ENCODE measurements around the gene RAB9A.

Gene RAB9A

DNA sequence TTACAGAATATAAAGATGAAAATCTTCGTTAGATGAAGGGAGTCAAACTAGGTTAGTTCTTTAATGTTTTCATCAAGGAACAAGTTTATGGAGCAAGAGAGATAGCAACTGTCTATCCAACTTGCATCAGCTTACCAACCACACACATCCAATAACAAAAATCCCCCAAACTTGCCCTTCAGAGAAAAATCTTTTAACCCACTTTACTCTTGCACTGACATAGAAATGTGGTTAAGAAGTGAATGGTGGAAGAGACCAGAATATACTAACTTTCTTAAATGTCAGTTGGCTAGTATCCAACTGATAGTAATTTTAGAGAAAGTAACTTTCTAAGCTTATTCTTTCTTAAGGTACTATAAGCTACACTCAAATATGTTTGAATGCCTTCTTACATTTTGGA lies 1.7 kb upstream of the RAB9A start:
- H3K4me3 ChIP-seq (ENCODE audit: low read depth, low read length) = no peak overlapping the region
- TF ChIP-seq, protein P1, sequence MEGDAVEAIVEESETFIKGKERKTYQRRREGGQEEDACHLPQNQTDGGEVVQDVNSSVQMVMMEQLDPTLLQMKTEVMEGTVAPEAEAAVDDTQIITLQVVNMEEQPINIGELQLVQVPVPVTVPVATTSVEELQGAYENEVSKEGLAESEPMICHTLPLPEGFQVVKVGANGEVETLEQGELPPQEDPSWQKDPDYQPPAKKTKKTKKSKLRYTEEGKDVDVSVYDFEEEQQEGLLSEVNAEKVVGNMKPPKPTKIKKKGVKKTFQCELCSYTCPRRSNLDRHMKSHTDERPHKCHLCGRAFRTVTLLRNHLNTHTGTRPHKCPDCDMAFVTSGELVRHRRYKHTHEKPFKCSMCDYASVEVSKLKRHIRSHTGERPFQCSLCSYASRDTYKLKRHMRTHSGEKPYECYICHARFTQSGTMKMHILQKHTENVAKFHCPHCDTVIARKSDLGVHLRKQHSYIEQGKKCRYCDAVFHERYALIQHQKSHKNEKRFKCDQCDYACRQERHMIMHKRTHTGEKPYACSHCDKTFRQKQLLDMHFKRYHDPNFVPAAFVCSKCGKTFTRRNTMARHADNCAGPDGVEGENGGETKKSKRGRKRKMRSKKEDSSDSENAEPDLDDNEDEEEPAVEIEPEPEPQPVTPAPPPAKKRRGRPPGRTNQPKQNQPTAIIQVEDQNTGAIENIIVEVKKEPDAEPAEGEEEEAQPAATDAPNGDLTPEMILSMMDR (IDR thresholded peaks at IDR 0.05) = no peak
- H3K79me2 ChIP-seq = peaks cover 14% of the 10 kb centered on the region
- H2AFZ ChIP-seq = no peak overlapping the region
- no peak overlapping the region for H3K27ac ChIP-seq
- no peaks in the 10 kb centered on the region for H3K4me1 ChIP-seq
- no peaks in the 10 kb centered on the region for H3K36me3 ChIP-seq (ENCODE audit: control insufficient read depth, insufficient read depth, low read length)
- H3K27me3 ChIP-seq (ENCODE audit: control insufficient read depth, insufficient read depth, low read length) = no peaks in the 10 kb centered on the region
- no peak overlapping the region for H3K9ac ChIP-seq
- no peak overlapping the region for H3K4me2 ChIP-seq (ENCODE audit: low read length)
- H3K9me3 ChIP-seq (ENCODE audit: control insufficient read depth, low read length) = no peaks in the 10 kb centered on the region

DNA sequence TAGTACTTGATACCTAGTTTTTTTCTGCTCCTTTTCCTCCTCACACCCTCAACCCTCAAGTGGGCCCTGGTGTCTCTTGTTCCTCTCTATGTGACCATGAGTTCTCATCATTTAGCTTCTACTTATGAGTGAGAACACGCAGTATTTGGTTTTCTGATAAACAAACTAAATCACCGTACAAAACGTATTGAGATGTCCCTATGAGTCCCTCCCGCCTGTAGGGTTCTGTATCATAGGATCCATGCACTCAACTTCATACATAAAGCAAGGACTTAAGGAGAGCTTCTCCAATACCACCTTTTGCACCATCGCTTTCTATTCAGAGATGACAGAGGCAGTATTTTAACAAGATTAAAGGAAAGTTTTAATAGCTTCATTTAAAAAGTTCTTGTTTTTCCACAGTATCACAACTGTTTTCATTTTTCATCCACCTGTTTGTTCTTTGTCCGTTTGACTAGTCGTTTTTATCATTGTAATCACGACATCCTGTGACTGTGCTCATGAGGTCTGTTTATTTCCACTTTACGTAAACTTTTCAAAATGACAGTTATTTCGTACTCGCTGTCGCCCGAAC lies 457 bp upstream of the RAB9A start:
- TF ChIP-seq, protein P1 (IDR thresholded peaks at IDR 0.05) = no peak

DNA sequence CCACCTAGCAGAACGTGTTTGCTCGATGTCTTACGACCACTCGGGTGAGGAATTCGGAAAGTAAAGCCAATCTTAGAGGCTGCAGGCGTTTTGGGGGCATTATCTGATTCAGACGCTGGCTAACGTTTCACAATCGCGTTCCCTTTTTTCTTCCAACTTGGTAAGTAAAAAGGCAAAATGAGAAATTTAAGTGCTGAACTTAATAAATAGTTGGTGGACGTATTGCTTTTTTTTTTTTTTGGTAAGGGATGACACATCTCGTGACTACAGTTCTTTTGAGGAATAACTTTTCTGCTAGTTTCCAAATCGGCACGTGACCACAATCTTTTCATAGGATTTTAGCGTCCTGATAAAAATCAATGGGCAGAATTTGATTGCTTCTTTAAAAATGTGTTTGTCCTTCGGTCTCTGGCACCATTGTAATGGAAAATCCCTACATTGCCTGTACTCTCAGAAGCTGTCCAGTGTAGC lies 848 bp downstream of the RAB9A start:
- Histone ChIP-seq H3K4me2 (ENCODE audit: low read length) (peak overlapping the region; percentile 80), H2AFZ (peak overlapping the region; percentile 76), H3K27me3 (ENCODE audit: control insufficient read depth, insufficient read depth, low read length) (no peaks in the 10 kb centered on the region), H3K4me1 (no peaks in the 10 kb centered on the region), H3K9me3 (ENCODE audit: control insufficient read depth, low read length) (no peaks in the 10 kb centered on the region), H3K36me3 (ENCODE audit: control insufficient read depth, insufficient read depth, low read length) (no peaks in the 10 kb centered on the region), H3K4me3 (ENCODE audit: low read depth, low read length) (peak overlapping the region; percentile 91), H3K27ac (peak overlapping the region; percentile 95), H3K9ac (peak overlapping the region; percentile 69), H3K79me2 (peaks cover 27% of the 10 kb centered on the region)
- TF ChIP-seq, protein P1 (IDR thresholded peaks at IDR 0.05) = no peak

More for the DNA sequence above, 457 bp upstream of the RAB9A start:
- H2AFZ ChIP-seq = peak overlapping the region; percentile 76
- H3K9ac ChIP-seq = no peak overlapping the region
- no peaks in the 10 kb centered on the region for H3K27me3 ChIP-seq (ENCODE audit: control insufficient read depth, insufficient read depth, low read length)
- peak overlapping the region; percentile 62 for H3K4me2 ChIP-seq (ENCODE audit: low read length)
- H3K27ac ChIP-seq = peak overlapping the region; percentile 95
- H3K4me3 ChIP-seq (ENCODE audit: low read depth, low read length) = peak overlapping the region; percentile 91
- no peaks in the 10 kb centered on the region for H3K9me3 ChIP-seq (ENCODE audit: control insufficient read depth, low read length)
- H3K79me2 ChIP-seq = peaks cover 22% of the 10 kb centered on the region
- no peaks in the 10 kb centered on the region for H3K36me3 ChIP-seq (ENCODE audit: control insufficient read depth, insufficient read depth, low read length)
- no peaks in the 10 kb centered on the region for H3K4me1 ChIP-seq

DNA sequence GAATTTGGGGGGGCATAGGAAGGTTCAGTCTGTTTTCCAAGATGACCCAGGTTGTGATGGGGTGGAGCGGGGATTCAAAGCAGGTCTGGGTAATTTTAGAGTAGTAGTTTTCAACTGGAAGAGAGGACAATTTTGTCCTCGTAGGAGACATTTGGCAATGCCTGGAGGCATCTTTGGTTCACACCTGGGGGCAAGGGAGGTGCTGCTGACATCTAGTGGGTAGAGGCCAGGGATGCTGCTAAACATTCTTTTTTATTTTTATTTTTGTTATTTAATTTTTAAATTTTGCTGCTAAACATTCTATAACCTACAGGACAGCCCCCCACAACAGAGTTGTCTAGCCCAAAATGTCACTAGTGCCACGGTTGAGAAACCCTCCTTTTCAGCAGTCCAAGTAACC lies 1.9 kb downstream of the RAB9A start:
- no peaks in the 10 kb centered on the region for H3K36me3 ChIP-seq (ENCODE audit: control insufficient read depth, insufficient read depth, low read length)
- H3K27ac ChIP-seq = no peak overlapping the region
- H3K9me3 ChIP-seq (ENCODE audit: control insufficient read depth, low read length) = no peaks in the 10 kb centered on the region
- H3K4me3 ChIP-seq (ENCODE audit: low read depth, low read length) = peak overlapping the region; percentile 91
- peaks cover 2% of the 10 kb centered on the region for H3K4me1 ChIP-seq
- peaks cover 35% of the 10 kb centered on the region for H3K79me2 ChIP-seq
- H3K4me2 ChIP-seq (ENCODE audit: low read length) = peak overlapping the region; percentile 80
- no peak overlapping the region for H3K9ac ChIP-seq
- no peak overlapping the region for H2AFZ ChIP-seq
- TF ChIP-seq, protein P1 (IDR thresholded peaks at IDR 0.05) = peak; percentile 21
- no peaks in the 10 kb centered on the region for H3K27me3 ChIP-seq (ENCODE audit: control insufficient read depth, insufficient read depth, low read length)

DNA sequence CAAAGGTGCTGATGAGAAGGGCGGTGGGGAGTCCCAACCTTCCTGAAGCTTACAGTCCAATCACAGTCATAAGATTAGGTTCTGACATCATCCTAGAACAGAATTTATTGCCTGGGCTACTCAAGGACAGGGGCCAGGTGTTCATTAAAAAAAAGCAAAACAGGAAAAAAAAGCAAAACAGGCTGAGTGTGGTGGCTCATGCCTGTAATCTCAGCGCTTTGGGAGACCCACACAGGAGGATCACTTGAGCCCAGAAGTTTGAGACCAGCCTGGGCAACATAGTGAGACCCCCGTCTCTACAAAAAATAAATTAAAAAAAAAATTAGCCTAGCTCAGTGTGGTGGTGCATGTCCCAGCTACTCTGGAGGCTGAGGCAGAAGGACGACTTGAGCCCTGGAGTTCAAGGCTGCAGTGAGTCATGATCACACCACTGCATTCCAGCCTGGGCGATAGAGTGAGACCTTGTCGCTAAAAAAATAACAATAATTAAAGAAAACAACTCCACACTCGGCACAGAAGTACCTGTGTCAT lies 3.0 kb downstream of the RAB9A start:
- H3K9me3 ChIP-seq (ENCODE audit: control insufficient read depth, low read length) = no peaks in the 10 kb centered on the region
- no peak overlapping the region for H3K27ac ChIP-seq
- no peak overlapping the region for H3K9ac ChIP-seq
- H3K79me2 ChIP-seq = peaks cover 39% of the 10 kb centered on the region
- no peak overlapping the region for H3K4me3 ChIP-seq (ENCODE audit: low read depth, low read length)
- no peak overlapping the region for H2AFZ ChIP-seq
- H3K36me3 ChIP-seq (ENCODE audit: control insufficient read depth, insufficient read depth, low read length) = no peaks in the 10 kb centered on the region
- H3K4me1 ChIP-seq = peaks cover 2% of the 10 kb centered on the region
- TF ChIP-seq, protein P1 (IDR thresholded peaks at IDR 0.05) = no peak
- H3K4me2 ChIP-seq (ENCODE audit: low read length) = no peak overlapping the region
- H3K27me3 ChIP-seq (ENCODE audit: control insufficient read depth, insufficient read depth, low read length) = no peaks in the 10 kb centered on the region

Data from parathyroid adenoma (tissue), 2 donors.